GM12874 (cell line): ENCODE measurements around the gene PHF21B.

Experiments
- CTCF ChIP-seq: IDR thresholded peaks from 2 replicates; pipeline ENCODE4 v1.5.1; 2011; ENCODE audit warnings: low read depth, mild to moderate bottlenecking, control low read depth, low read length, moderate library complexity; ENCODE audit not compliant: insufficient read depth

Gene PHF21B

GRCh38 chr22:45013138-45013537 lies 3.3 kb upstream of the PHF21B start:
- TF ChIP-seq CTCF = no peak

- TF ChIP-seq CTCF = no peak
These were observed 711 bp upstream of the PHF21B start for GRCh38 chr22:45010532-45010900.

- TF ChIP-seq CTCF = no peak
These were observed 827 bp downstream of the PHF21B start for GRCh38 chr22:45008751-45009605.

GRCh38 chr22:45008186-45008681 lies 1.6 kb downstream of the PHF21B start:
- TF ChIP-seq CTCF = no peak

- no peak for TF ChIP-seq CTCF
These were observed 2.2 kb downstream of the PHF21B start for GRCh38 chr22:45007391-45008185.

- TF ChIP-seq CTCF = no peak
These were observed 2.8 kb downstream of the PHF21B start for GRCh38 chr22:45006964-45007390.
